ENCODE data around the gene SEMA5B.

DNA sequence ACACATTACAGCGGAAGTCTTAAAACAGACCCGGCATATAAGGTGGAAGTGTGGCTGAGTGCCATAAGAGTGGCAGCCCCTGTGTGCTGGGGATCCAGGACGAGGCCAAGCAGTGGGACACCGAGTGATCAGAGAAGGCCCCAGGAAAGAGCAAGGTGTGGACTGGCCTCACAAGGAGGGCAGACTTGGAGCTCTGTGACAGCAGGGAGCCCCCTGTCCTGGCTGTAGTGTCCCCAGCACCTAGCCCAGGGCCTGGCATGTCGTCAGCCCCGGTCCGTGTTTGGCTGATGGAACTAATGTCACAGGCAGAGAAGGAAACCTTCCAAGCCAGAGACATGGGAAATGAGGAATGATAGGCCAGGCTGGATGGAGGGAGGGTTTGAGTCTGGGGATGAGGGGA lies 44.0 kb upstream of the SEMA5B start:
- TF ChIP-seq TAF1 (IDR thresholded peaks at IDR 0.05; ENCODE audit: low read depth, low read length) (no peak), POLR2AphosphoS5 (IDR thresholded peaks at IDR 0.05; ENCODE audit: low read depth, low read length) (no peak)
